Hepatocyte (in vitro differentiated cells): ENCODE measurements around the gene PLXDC1.

Experiments used
- EZH2 ChIP-seq: fragments of 200-600 bp; sonication (generic); IDR thresholded peaks from 2 replicates; pipeline ENCODE4 v1.6.1; 2016; ENCODE audit warnings: antibody characterized with exemption, mild to moderate bottlenecking, borderline replicate concordance
- EZH2phosphoT487 ChIP-seq: fragments of 200-600 bp; sonication (generic); IDR thresholded peaks from one replicate; pipeline ENCODE4 v1.6.1; 2018; ENCODE audit warnings: antibody characterized with exemption, mild to moderate bottlenecking, low read depth, moderate library complexity; ENCODE audit not compliant: unreplicated experiment, severe bottlenecking
- TF ChIP-seq, protein P1 (sequence below): fragments of 200-600 bp; sonication (generic); IDR thresholded peaks from 2 replicates; pipeline ENCODE4 v1.5.1; 2016; ENCODE audit warnings: antibody characterized with exemption, mild to moderate bottlenecking; ENCODE audit not compliant: poor library complexity

DNA sequence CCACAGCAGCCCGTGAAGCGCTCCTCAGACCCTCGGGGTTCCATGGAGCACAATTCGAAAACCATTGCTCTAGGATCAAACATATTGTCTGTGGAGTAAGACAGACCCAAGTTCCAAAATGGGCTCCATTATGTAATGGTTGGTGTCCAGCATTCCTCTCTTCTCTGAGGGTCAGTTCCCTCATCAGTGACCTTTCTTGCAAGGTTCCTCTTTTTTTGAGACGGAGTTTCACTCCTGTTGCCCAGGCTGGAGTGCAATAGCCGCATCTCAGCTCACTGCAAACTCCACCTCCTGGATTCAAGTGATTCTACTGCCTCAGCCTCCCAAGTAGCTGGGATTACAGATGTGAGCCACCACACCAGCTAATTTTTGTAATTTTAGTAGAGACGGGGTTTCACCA is 28.4 kb downstream of the PLXDC1 start:
- TF ChIP-seq, protein P1, sequence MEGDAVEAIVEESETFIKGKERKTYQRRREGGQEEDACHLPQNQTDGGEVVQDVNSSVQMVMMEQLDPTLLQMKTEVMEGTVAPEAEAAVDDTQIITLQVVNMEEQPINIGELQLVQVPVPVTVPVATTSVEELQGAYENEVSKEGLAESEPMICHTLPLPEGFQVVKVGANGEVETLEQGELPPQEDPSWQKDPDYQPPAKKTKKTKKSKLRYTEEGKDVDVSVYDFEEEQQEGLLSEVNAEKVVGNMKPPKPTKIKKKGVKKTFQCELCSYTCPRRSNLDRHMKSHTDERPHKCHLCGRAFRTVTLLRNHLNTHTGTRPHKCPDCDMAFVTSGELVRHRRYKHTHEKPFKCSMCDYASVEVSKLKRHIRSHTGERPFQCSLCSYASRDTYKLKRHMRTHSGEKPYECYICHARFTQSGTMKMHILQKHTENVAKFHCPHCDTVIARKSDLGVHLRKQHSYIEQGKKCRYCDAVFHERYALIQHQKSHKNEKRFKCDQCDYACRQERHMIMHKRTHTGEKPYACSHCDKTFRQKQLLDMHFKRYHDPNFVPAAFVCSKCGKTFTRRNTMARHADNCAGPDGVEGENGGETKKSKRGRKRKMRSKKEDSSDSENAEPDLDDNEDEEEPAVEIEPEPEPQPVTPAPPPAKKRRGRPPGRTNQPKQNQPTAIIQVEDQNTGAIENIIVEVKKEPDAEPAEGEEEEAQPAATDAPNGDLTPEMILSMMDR: no peak
- TF ChIP-seq EZH2: no peak
- TF ChIP-seq EZH2phosphoT487: no peak
